Adrenal gland (tissue), 5 donors: ENCODE data around the gene KMT5C.

Experiments
- POLR2A ChIP-seq, 2 donors: fragments of 450-650 bp; IDR thresholded peaks; one replicate each; pipeline ENCODE4 v1.6.1; 2017; ENCODE audit warnings: antibody characterized with exemption in 2 of 2, mild to moderate bottlenecking in 2 of 2, moderate library complexity in 1 of 2
- TF ChIP-seq, protein P1 (sequence below), 6 experiments: fragments of 450-650 bp in 4 of 6; fragments of 200-600 bp in 2 of 6; sonication (generic) in 1 of 6; IDR thresholded peaks; 1 replicate in 5 of 6; 2 replicates in 1 of 6; pipeline versions ENCODE4 v1.5.1 to v1.8.0; 2016 to 2021; ENCODE audit warnings: antibody characterized with exemption in 6 of 6, mild to moderate bottlenecking in 2 of 6, moderate library complexity in 1 of 6
- donor health status: DM: no; HTN: no; CAD: no.

DNA sequence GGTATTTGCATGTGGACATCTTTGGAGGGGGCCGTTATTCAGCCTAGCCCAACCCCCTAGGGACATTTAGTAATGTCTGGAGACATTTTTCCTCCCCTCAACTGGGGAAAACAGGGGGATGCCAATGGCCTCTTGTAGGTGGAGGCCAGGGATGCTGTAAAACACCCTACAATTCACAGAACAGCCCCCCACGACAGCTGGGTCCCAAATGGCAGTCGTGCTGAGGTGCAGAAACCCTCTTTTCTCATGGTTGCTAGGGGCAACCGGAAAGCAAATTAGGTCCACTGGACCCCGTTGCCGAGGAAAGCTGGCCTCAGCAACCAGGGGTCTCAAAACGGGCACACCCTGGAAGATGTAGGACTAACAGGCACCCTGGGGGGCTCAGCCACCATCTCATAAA lies 29.2 kb upstream of the KMT5C start:
- TF ChIP-seq, protein P1, sequence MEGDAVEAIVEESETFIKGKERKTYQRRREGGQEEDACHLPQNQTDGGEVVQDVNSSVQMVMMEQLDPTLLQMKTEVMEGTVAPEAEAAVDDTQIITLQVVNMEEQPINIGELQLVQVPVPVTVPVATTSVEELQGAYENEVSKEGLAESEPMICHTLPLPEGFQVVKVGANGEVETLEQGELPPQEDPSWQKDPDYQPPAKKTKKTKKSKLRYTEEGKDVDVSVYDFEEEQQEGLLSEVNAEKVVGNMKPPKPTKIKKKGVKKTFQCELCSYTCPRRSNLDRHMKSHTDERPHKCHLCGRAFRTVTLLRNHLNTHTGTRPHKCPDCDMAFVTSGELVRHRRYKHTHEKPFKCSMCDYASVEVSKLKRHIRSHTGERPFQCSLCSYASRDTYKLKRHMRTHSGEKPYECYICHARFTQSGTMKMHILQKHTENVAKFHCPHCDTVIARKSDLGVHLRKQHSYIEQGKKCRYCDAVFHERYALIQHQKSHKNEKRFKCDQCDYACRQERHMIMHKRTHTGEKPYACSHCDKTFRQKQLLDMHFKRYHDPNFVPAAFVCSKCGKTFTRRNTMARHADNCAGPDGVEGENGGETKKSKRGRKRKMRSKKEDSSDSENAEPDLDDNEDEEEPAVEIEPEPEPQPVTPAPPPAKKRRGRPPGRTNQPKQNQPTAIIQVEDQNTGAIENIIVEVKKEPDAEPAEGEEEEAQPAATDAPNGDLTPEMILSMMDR (IDR thresholded peaks at IDR 0.05), result no peak
- TF ChIP-seq POLR2A (IDR thresholded peaks at IDR 0.05), result no peak
